ENCODE measurements around the gene SHLD2. TPM values are rescaled to one million over a fixed set of nuclear protein-coding genes. Genes with fewer than 3 reads are reported as not detected.
A peak's percentile ranks its signal among the peaks of the same experiment; 100 is the strongest.

The SHLD2 gene
- total and polyA plus RNA-seq, 2 of the 13 experiments (the other 11 are each of a cell fraction or from before 2014, with no cell fraction given) = 25.7 to 53.7 TPM

DNA sequence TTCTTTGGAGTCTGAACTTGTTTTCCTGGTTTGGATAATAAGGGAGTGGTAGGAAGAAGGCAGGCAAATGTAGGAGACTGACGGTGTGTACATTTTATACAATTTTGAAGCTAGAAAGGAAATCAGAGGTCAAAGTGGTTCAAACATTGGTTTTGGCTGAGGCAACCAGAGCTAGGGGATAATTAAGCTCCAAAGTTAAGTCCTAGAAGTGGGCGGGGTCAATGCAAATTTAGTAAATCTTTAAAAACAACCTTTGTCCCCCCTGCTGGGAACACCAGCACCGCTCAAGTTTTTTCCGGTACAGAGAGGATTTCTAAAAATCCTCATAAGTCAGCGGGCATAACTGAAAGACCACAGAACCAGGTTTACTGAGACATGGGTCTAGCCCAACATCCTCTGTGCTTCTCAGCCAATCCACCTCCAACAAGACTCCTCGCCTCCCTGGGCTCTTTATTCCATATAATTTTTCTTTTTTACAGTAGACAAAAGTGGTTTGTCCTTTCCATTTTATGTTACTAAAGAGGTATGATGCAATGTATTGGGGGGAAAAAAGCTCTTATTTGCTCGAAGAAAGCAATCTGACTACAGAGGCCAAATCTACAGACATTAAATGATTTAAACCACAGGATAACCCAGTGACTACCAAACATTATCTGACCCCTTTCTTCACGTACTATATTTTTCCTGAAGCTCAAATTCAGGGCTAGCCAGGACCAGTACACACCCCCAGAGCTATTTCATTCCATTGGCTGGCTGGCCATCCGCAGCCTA is 2.0 kb upstream of the SHLD2 start (continued):
- TF ChIP-seq, protein P1, sequence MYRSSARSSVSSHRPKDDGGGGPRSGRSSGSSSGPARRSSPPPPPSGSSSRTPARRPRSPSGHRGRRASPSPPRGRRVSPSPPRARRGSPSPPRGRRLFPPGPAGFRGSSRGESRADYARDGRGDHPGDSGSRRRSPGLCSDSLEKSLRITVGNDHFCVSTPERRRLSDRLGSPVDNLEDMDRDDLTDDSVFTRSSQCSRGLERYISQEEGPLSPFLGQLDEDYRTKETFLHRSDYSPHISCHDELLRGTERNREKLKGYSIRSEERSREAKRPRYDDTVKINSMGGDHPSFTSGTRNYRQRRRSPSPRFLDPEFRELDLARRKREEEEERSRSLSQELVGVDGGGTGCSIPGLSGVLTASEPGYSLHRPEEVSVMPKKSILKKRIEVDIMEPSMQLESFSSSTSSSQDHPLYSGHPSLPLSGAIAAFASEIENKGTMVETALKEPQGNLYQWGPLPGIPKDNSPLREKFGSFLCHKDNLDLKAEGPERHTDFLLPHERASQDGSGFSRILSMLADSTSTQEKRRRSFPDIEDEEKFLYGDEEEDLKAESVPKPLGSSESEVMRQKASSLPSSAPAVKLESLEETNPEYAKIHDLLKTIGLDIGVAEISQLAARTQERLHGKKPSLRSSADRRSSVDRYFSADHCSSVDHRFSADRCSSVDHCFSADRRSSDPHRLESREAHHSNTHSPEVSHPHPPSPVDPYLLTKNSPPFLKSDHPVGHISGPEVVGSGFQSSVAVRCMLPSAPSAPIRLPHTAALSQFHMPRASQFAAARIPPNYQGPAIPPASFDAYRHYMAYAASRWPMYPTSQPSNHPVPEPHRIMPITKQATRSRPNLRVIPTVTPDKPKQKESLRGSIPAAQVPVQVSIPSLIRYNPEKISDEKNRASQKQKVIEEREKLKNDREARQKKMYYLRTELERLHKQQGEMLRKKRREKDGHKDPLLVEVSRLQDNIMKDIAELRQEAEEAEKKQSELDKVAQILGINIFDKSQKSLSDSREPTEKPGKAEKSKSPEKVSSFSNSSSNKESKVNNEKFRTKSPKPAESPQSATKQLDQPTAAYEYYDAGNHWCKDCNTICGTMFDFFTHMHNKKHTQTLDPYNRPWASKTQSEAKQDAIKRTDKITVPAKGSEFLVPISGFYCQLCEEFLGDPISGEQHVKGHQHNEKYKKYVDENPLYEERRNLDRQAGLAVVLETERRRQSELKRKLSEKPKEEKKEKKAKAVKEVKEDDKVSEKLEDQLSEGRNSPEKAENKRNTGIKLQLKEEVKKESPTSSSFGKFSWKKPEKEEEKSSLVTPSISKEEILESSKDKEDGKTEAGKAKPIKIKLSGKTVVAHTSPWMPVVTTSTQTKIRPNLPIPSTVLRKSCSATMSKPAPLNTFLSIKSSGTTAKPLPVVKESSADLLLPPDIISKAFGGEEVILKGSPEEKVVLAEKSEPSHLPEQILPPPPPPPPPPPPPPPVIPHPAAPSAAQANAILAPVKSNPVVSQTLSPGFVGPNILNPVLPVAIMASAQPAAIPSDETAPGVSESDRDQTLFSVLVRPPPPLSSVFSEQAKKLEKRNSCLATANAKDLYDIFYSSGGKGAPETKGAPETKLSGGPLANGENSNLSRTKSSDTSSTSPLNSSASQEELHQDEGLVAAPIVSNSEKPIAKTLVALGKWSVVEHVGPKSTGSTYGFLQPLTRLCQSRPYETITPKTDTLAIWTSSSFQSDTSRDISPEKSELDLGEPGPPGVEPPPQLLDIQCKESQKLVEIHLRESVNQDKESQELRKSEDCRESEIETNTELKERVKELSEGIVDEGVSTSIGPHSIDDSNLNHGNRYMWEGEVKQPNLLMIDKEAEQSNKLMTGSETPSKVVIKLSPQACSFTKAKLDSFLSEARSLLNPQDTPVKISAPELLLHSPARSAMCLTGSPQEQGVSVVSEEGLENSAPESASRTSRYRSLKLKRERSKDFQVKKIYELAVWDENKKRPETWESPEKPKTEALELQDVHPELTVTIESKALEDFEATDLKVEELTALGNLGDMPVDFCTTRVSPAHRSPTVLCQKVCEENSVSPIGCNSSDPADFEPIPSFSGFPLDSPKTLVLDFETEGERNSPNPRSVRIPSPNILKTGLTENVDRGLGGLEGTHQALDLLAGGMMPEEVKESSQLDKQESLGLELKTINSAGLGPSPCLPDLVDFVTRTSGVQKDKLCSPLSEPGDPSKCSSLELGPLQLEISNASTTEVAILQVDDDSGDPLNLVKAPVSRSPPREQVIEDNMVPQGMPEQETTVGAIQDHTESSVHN (CRISPR knock-in tag; IDR thresholded peaks at IDR 0.05) = no peak
- no peak for TF ChIP-seq ZNF703 (CRISPR knock-in tag; IDR thresholded peaks at IDR 0.05; ENCODE audit: borderline replicate concordance)
- TF ChIP-seq, protein P2, sequence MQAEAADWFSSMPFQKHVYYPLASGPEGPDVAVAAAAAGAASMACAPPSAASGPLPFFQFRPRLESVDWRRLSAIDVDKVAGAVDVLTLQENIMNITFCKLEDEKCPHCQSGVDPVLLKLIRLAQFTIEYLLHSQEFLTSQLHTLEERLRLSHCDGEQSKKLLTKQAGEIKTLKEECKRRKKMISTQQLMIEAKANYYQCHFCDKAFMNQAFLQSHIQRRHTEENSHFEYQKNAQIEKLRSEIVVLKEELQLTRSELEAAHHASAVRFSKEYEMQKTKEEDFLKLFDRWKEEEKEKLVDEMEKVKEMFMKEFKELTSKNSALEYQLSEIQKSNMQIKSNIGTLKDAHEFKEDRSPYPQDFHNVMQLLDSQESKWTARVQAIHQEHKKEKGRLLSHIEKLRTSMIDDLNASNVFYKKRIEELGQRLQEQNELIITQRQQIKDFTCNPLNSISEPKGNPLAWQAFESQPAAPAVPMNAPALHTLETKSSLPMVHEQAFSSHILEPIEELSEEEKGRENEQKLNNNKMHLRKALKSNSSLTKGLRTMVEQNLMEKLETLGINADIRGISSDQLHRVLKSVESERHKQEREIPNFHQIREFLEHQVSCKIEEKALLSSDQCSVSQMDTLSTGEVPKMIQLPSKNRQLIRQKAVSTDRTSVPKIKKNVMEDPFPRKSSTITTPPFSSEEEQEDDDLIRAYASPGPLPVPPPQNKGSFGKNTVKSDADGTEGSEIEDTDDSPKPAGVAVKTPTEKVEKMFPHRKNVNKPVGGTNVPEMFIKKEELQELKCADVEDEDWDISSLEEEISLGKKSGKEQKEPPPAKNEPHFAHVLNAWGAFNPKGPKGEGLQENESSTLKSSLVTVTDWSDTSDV (CRISPR knock-in tag; IDR thresholded peaks at IDR 0.05) = no peak
- TF ChIP-seq, protein P3, sequence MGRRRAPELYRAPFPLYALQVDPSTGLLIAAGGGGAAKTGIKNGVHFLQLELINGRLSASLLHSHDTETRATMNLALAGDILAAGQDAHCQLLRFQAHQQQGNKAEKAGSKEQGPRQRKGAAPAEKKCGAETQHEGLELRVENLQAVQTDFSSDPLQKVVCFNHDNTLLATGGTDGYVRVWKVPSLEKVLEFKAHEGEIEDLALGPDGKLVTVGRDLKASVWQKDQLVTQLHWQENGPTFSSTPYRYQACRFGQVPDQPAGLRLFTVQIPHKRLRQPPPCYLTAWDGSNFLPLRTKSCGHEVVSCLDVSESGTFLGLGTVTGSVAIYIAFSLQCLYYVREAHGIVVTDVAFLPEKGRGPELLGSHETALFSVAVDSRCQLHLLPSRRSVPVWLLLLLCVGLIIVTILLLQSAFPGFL (CRISPR knock-in tag; IDR thresholded peaks at IDR 0.05) = no peak
- peak; percentile 73; the same call in 1 of the 2 replicates for TF ChIP-seq ZFP36L1 (CRISPR knock-in tag; IDR thresholded peaks at IDR 0.05)
- no peak for TF ChIP-seq ZNF543 (CRISPR knock-in tag; IDR thresholded peaks at IDR 0.05)
- peak; percentile 96; the same call in 1 of the 2 replicates for TF ChIP-seq RORA (CRISPR knock-in tag; IDR thresholded peaks at IDR 0.05)
- no peak for TF ChIP-seq TMF1 (CRISPR knock-in tag; IDR thresholded peaks at IDR 0.05; ENCODE audit: low read depth)
- TF ChIP-seq EZH2 (conservative IDR thresholded peaks at IDR 0.05; ENCODE audit: low read depth, low read length) = no peak
- TF ChIP-seq, protein P4, sequence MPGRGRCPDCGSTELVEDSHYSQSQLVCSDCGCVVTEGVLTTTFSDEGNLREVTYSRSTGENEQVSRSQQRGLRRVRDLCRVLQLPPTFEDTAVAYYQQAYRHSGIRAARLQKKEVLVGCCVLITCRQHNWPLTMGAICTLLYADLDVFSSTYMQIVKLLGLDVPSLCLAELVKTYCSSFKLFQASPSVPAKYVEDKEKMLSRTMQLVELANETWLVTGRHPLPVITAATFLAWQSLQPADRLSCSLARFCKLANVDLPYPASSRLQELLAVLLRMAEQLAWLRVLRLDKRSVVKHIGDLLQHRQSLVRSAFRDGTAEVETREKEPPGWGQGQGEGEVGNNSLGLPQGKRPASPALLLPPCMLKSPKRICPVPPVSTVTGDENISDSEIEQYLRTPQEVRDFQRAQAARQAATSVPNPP (CRISPR knock-in tag; IDR thresholded peaks at IDR 0.05) = no peak; the same call in 1 of the 2 replicates
- no peak for TF ChIP-seq HIVEP1 (CRISPR knock-in tag; IDR thresholded peaks at IDR 0.05)
- no peak for TF ChIP-seq ZNF768 (CRISPR knock-in tag; IDR thresholded peaks at IDR 0.05)
